Kidney epithelial cell (primary cell): ENCODE data around the gene HOXA1. TPM values are rescaled to one million over a fixed set of nuclear protein-coding genes. Genes with fewer than 3 reads are reported as not detected.

Experiments used
- DNase-seq: peaks from one replicate; pipeline ENCODE4 v3.0.0-alpha.2; 2010; ENCODE audit warnings: low read depth
- H3K27me3 ChIP-seq: 2 replicates; pipeline ENCODE4 v1.6.0; 2011; ENCODE audit warnings: low read length; ENCODE audit not compliant: control insufficient read depth, insufficient read depth
- H3K36me3 ChIP-seq: 2 replicates; pipeline ENCODE4 v1.5.1; 2011; ENCODE audit warnings: low read length; ENCODE audit not compliant: control insufficient read depth, insufficient read depth
- H3K4me3 ChIP-seq: 2 replicates; pipeline ENCODE4 v1.5.1; 2011; ENCODE audit warnings: low read depth, mild to moderate bottlenecking, control low read depth, low read length
- total RNA-seq: library from RNA; depleted of rRNA; stranded (reverse); fragments of >200 nt; gene quantifications from 2 replicates; pipeline ENCODE4 v1.2.3, GENCODE V29; 2015
- TF ChIP-seq, protein P1 (sequence below): IDR thresholded peaks from 2 replicates; pipeline ENCODE4 v1.5.1; 2011; ENCODE audit warnings: mild to moderate bottlenecking, moderate library complexity, low read length, control low read depth, inconsistent platforms; ENCODE audit not compliant: insufficient read depth, poor library complexity, severe bottlenecking

Gene HOXA1
- total RNA-seq, 1 donor from 2014 or later = 4.3 TPM

DNA sequence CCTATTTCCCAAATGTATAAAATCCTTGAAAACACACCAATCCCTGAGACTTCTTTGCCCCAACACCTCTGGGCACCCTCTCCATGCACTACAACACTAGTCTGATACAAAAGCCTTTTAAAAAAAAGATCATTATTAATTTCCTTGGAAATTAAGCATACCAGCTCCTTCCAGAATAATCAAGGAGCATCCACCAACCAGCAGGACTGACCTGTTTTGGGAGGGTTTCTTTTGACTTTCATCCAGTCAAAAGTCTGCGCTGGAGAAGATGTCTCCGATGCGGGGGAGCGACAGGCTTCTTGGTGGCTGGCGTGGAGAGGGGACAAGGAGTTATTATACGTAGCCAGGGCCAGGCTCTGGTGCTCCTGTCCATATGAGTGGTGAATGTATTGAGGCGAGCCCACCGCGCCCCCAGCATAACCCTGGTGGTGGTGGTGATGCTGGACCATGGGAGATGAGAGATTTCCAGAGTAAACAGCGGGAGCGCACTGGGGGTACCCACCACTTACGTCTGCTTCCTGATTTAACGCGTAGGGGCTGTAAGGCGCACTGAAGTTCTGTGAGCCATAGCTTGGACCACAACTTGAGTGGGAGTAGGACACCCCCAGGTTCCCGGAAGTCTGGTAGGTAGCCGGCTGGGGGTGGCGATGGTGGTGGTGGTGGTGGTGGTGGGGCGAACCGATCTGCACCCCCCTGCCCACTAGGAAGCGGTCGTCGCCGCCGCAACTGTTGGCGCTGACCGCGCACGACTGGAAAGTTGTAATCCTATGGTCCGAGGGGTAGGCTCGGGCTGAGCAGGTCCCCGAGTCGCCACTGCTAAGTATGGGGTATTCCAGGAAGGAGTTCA, 527 bp downstream of the HOXA1 start:
- TF ChIP-seq, protein P1, sequence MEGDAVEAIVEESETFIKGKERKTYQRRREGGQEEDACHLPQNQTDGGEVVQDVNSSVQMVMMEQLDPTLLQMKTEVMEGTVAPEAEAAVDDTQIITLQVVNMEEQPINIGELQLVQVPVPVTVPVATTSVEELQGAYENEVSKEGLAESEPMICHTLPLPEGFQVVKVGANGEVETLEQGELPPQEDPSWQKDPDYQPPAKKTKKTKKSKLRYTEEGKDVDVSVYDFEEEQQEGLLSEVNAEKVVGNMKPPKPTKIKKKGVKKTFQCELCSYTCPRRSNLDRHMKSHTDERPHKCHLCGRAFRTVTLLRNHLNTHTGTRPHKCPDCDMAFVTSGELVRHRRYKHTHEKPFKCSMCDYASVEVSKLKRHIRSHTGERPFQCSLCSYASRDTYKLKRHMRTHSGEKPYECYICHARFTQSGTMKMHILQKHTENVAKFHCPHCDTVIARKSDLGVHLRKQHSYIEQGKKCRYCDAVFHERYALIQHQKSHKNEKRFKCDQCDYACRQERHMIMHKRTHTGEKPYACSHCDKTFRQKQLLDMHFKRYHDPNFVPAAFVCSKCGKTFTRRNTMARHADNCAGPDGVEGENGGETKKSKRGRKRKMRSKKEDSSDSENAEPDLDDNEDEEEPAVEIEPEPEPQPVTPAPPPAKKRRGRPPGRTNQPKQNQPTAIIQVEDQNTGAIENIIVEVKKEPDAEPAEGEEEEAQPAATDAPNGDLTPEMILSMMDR = no peak
- Histone ChIP-seq H3K4me3 (peak overlapping the region; percentile 90), H3K27me3 (no peaks in the 10 kb centered on the region), H3K36me3 (no peaks in the 10 kb centered on the region)
- no peak for DNase-seq

DNA sequence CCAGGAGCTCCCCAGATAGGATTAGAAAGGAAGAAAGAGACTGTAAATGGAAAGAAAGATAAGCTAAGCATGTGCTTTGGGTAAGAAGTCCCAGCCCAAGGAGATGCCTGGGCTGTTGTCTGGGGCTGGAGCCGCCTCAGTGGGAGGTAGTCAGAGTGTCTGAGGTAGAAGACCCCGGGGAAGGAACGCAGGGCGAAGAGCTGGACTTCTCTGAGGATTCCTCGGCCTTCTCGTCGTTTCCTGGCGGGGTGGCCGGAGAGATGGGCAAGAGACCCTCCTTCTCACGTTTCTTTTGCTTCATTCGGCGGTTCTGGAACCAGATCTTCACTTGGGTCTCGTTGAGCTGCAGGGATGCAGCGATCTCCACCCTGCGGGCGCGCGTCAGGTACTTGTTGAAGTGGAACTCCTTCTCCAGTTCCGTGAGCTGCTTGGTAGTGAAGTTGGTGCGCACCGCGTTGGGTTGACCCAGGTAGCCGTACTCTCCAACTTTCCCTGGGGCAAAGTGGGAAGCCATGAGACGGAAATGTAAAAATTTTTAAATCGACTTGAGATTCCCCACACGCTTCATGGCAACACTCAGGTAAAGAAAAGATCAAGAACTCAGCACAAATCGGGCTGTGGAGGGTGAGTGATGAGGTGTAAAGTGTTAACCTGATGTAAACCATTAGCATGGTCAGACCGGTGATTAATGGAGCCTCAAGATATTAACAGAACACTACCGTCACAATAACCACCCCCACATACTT, 1.3 kb downstream of the HOXA1 start:
- Histone ChIP-seq H3K27me3 (no peaks in the 10 kb centered on the region), H3K4me3 (peak overlapping the region; percentile 90)

DNA sequence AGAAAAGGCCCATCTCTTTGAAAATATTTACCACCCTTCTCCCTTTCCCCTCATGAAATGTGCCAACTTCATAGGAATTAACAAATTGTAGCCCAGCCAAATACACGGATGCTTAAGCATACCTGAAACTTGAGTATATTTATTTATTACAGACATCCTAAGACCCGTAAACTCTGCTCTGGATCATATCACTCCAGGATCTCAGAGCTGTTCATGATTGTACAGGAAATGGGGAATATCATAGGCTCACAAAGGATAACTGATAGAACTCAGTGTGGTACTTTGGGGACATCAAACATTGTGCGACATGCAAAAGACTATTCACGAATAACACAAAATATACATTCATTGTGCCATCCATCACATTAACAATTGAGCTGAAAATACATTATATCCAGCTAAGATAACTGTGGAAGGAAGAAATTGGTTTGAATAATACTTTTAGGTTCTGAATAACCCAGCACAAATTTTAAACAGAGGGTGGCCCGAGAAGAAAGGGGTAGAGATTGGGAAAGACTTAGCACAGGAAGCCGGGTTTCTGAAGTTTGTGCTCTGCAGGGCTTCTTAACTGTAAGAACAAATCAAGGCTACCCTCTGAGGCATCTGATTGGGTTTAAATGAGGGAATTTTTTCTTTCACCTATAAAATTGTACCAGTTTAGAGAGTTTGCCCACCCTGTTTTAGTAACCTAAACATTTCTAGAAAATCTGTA, 2.5 kb downstream of the HOXA1 start:
- TF ChIP-seq, protein P1 = no peak
- no peak for DNase-seq
- Histone ChIP-seq H3K27me3 (peaks cover 2% of the 10 kb centered on the region), H3K4me3 (no peak overlapping the region), H3K36me3 (no peaks in the 10 kb centered on the region)

More for the DNA sequence above, 1.3 kb downstream of the HOXA1 start:
- H3K36me3 ChIP-seq = no peaks in the 10 kb centered on the region
- TF ChIP-seq, protein P1 = no peak
- no peak for DNase-seq

DNA sequence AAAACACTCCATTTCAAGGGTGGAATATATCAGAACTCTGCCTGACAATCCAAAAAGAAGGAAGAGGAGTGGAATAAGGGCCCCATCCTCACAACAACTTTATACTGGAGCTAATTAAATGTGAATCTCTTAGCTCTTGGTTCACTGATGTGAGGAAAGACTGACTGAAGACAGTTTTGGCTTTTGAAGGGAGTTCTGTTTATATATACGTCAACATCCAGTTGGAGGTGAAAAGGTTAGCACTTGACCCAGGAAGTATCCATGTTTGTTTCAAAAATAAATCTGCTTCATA, 3.0 kb downstream of the HOXA1 start:
- TF ChIP-seq, protein P1 = no peak
- H3K27me3 ChIP-seq = peaks cover 8% of the 10 kb centered on the region
- DNase-seq = no peak

DNA sequence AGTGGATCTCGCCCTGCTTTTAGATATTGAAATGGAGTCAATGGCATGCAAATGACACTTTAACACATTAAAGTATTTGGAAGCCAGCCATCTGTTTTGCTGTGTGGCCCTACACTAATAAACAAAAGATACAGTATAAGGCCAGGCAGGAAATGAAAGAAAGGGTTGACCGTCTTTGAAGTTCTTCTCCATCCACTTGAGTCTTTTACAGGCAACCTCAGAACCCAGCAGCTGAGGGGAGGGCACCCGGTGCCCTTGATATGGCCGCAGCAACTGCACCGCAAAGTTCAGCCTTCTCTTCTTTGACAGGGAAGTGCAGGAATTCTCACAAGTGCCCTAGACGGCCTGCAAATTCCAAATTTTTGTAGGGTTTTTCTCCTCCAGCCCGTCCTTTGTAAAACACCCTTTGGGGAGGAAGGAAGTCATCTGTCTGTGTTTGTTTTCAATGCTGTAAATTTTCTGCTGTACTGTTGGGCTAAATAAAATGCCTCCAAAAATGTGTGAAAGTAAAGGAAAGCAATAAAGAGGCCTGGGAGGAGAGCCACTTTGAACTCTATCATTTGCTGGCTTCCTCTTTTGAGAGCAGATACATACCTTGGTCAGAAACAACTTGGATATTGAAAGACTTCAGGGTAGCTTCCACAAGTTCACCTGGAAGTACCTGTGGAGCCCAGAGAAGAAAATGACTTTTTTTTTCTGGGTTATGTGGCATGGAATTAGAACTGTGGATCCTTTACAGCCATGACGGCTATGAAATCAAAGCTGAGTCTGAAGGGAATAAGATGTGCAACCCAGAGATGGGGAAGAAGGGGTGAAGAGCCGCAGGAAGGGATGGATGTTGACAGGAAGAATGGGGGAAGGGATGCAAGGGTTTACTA, 3.6 kb downstream of the HOXA1 start:
- TF ChIP-seq, protein P1 = no peak
- Histone ChIP-seq H3K27me3 (peaks cover 11% of the 10 kb centered on the region), H3K36me3 (no peaks in the 10 kb centered on the region), H3K4me3 (no peak overlapping the region)
- no peak for DNase-seq

More for the DNA sequence above, 3.0 kb downstream of the HOXA1 start:
- no peak overlapping the region for H3K4me3 ChIP-seq
- no peaks in the 10 kb centered on the region for H3K36me3 ChIP-seq
